CD4-positive, alpha-beta T cell treated with Interleukin-21 for 1 hour (primary cell): ENCODE data around the gene SLC22A4.

Experiments used
- DNase-seq: peaks from one replicate; pipeline ENCODE4 v3.0.0-alpha.2; 2020

Gene SLC22A4

DNA sequence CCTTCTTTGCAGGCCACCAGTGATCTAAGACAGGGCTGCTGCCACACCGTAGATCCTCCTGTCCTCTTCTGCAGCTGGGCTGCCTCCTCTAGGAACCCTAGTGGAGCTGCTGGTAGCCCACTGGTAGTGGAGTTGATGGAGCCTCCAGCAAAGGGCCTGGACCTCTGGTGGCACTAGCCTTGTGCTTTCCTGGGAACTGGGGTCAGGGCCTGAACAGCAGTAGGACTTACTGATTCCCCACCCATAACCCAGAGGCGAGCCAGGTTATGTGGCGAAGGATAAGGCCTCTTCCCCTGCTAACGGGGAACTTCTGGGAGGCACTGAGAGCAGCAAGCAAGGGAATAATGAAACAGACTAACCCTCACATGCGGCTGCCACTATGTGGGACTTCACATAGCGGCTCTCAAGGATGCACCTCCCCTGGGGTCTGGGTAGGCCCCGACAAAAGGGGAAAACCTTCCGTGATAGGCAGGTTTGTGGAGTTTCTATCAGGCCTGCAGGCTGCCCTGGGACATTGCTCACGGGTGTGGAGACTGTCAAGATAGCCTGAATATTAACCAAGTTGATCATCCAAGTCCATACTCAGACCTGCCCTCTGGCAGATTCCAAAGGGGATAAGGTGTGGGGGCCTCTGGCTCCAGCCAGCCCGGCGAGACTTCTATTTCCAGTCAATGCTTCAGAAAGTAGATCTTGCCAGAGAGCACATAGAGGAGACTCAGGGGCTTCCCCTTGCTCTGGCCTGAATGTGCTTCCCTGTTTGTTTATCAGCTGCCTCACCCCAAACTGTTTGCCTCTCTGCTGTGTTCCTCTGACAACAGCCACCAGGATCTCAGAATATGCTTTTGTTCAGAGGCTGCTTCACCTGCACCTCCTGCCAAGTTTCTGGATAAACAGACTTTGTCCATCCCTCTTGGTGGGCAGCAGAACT lies 7.4 kb downstream of the SLC22A4 start:
- no peak for DNase-seq

DNA sequence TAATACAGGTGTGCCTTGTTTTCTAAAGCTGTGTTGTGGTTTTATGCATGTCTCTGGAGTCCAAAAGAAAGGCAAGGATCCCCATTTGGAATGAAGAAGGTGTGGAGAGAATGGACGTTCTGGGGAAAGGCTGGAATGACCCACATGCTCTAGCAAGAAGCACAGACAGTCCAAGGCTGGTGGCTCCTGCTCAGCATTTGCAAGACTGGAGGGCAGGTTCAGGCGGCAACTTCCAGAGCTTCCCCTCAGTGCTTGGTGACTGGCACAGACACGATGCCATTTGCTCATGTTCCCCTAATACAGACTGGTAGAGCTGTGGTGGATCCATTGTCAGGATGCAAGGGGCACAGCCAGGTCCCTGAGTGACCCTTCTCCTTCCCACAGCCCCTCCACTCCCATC lies 8.2 kb downstream of the SLC22A4 start:
- no peak for DNase-seq

- DNase-seq, result no peak
Observed at GRCh38 chr5:132303589-132303988, 9.4 kb downstream of the SLC22A4 start.

DNA sequence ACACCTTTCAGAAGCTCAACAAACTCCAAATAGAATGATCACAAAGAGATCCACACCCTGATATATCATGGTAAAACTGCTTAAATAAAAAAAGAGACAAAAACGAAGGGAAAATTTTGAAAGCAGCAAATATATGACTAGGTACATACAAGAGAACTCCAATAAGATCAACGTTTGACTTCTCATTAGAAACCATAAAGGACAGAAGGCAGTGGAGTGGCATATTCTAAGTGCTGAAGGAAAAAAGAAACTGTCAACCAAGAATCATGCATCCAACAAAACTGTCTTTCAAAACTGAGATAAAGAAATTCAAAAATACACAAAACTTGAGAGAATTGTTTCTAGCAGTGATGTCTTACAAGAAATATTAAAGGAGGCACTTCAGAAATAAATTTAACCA lies 11.2 kb downstream of the SLC22A4 start:
- DNase-seq, result no peak

GRCh38 chr5:132308701-132309100 lies 14.5 kb downstream of the SLC22A4 start:
- DNase-seq, result no peak

DNA sequence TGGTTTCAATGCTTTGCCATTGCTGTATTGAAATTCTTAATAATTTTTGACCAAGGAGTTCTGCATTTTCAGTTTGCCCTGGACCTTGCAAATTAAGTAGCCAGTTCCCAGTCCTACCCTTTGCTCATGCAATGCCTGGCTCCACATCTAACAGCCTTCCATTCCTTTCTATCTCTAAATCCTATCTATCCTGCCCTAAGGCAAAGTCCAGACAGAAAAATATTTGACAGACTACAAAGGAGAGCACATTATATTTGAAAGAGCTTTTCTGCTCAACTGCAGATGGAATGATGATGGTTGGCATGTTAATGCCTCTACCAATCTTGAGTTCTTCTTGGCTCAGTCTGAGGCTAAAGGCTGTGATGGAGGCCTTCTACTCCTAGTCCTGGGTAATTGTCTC lies 15.5 kb downstream of the SLC22A4 start:
- no peak for DNase-seq

DNA sequence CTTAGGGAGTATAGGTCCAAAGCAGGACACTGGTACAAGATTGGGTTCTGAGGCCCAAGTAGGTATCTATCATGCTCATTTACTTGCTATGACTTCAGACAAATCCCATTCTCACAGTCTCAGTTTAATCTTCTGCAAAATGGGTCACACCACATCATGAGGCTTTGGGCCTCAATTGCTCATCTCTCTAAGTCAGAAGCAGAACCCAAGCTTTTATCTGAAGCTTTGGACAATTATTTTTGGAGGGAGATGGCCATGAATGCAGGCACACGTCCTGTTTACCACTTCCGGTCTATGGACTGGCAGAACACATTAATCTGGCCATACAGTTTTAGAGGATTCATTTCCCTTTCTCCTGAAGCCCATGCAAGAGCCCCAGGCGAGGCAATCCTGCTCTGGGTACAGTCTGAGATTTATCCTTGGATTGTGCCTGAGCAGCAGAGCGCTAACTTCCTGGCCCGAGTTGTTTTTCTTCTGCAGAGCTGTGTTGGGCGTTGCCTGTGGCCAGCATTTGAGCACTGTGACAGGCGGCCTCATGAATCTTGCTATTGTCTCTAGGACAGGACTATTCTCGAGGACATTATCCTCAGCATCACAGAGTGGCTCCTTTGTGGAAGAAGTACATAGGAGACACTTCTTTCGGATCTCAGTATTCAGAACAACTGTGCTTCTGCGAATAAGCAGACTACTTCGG lies 16.1 kb downstream of the SLC22A4 start:
- DNase-seq, result no peak

DNA sequence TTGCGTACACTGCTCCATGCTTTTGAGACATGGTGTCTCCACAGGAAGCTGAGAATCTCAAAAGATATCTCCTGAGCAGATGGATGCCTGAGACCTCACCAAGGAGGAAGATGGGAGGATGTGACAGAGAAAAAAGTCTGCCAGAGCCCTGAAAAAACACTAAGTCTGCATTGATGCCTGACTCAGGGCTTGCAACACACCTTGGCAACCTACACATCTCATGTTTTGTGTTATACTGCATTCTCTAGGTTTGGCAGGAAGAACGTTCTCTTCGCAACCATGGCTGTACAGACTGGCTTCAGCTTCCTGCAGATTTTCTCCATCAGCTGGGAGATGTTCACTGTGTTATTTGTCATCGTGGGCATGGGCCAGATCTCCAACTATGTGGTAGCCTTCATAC lies 19.2 kb downstream of the SLC22A4 start:
- no peak for DNase-seq

- DNase-seq, result no peak
Observed at GRCh38 chr5:132313961-132314432, 19.8 kb downstream of the SLC22A4 start.

GRCh38 chr5:132315529-132316067 lies 21.4 kb downstream of the SLC22A4 start:
- no peak for DNase-seq

GRCh38 chr5:132319975-132320374 lies 25.8 kb downstream of the SLC22A4 start:
- no peak for DNase-seq

DNA sequence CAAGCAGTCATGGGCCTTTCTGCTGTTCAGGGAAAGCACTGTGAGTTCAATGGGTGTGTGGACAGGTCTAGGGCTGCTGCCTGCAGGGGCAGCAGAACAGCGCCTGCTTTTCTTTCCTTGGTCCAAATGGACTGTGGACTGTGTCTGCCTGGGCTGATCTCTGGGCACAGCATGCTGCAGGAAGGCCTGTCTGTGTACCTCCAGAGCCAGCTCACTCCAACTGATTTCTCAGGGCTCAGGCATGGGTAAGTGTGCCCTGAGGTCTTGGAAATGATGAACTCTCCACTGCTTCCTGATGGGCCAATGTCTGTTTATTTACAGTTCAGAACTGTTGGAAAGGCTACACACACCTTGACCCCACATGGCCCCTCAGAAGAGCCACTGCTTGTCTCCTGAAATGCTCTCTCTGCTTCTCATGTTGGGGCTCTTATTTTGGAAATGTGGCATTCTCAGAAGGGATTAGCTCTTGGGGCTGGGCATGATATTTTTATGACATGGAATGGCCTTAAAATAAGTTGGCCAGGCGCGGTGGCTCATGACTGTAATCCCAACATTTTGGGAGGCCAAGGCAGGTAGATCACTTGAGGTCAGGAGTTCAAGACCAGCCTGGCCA lies 27.0 kb downstream of the SLC22A4 start:
- no peak for DNase-seq

- no peak for DNase-seq
Observed at GRCh38 chr5:132322266-132322665, 28.1 kb downstream of the SLC22A4 start.

DNA sequence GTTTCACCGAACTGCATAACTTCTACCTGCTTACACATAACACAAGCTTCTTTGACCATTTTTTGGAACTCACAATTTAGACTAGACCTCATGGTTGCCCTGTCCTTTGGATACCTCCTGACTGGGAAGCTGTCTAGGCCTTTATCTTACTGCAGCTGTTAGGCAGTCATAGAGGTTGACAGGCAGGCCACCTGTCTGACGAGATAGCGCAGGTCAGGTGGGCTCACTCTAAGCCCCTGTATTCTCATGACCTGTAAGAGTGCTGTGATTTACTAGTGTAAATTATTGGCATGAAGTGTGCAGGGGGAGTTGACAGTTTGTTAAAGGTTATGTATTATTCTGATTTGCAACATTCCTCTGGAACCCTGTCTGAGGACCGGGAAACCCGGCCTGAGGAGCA lies 29.0 kb downstream of the SLC22A4 start:
- no peak for DNase-seq

DNA sequence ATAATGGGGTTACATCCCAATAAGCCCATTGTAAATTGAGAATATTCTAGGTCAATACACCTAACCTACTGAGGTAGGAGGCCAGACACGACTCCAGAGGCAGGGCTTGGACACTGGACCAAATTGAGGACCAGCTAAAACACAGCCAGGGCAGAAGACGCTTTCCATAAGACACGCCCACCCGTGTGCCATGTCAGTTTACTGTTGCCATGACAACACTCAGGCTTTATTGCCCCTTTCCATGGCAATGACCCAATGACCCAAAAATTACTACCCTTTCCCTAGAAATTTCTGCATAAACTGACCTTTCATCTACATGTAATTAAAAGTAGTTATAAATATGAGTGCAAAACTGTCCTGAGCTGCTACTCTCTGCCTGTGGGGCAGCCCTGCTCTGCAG lies 31.5 kb downstream of the SLC22A4 start:
- DNase-seq, result no peak

GRCh38 chr5:132327252-132327955 lies 33.2 kb downstream of the SLC22A4 start:
- no peak for DNase-seq

- DNase-seq, result no peak
Observed at GRCh38 chr5:132334812-132335211, 40.6 kb downstream of the SLC22A4 start.

DNA sequence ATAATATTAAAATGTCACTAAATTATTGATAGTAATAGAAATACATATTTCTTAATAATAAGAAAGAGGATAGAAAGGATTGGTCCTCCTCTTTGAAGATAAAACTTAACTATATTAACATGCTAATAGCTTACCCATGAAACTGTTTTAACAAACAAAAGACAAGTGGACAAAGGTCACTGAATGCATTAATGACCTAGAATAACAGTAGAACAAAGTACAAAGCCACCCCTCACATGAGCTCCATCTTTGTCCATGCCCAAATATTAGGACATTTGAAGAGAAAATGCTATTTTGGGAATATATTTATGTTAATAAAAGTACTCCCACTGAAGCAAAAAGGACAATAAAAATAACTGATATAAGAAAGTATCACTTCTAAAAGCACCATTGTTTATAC lies 41.2 kb downstream of the SLC22A4 start:
- DNase-seq, result no peak

DNA sequence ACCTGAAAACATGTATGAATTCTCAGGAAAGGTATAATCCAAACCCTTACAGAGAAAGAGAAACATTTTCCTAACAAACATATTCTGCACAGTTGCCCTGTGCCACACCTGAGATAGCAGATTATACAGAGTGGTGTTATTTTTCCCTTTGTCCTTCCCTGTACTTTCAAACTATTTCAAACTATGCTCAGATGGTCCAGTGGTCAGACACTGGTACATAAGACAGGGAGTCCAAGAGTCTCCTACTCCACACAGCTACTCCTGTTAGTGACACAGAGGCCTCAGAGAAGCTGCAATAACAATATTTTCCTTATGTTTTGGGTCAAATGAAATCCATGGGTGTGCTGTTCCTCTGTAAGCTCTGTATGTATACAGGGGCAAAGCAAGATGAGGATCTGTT lies 45.3 kb downstream of the SLC22A4 start:
- DNase-seq, result no peak

DNA sequence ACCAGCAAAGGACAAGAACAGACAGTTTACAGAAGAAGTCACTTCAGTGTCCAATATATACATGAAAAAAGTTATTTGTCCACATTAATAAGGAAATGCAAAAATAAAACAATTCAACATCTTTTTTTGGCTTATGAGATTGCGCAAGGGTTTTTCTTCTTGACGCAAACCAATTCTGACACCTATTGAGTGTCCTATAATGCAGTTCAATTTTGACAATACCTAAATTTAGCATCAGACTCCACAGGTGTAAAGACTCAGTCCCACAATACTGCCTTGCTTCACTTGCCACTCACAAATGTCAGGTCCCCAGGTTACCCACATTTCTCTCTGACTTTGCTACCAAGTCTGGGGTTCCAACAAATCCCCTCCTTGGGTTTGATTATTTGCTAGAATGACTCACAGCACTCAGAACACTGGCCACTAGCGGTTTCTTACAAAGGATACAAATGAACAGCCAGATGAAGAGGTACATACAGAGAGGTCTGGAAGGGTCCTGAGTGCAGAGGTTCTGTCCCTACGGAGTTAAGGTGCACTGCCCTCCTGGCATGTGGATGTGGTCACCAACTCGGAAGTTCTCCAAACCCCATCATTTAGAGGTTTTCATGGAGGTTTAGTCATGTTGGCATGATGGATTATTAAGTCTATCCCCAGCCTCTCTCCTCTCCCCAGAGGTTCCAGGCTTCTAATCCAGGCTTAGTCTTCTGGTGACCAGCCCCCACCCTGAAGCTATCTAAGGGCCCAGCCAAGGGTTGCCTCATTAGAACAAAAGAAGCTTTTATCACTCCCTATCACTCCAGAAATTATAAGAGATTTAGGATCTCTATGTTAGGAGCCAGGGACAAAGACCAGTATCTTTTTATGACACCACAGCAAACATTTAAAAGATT lies 48.3 kb downstream of the SLC22A4 start:
- DNase-seq, result no peak

GRCh38 chr5:132344775-132345514 lies 50.8 kb downstream of the SLC22A4 start:
- DNase-seq, result no peak
